Eye (tissue), 1 donor: ENCODE data around the gene MYH7.

Experiments used
- DNase-seq: peaks from one replicate; pipeline ENCODE4 v3.0.0-alpha.2; 2015

The MYH7 gene

DNA sequence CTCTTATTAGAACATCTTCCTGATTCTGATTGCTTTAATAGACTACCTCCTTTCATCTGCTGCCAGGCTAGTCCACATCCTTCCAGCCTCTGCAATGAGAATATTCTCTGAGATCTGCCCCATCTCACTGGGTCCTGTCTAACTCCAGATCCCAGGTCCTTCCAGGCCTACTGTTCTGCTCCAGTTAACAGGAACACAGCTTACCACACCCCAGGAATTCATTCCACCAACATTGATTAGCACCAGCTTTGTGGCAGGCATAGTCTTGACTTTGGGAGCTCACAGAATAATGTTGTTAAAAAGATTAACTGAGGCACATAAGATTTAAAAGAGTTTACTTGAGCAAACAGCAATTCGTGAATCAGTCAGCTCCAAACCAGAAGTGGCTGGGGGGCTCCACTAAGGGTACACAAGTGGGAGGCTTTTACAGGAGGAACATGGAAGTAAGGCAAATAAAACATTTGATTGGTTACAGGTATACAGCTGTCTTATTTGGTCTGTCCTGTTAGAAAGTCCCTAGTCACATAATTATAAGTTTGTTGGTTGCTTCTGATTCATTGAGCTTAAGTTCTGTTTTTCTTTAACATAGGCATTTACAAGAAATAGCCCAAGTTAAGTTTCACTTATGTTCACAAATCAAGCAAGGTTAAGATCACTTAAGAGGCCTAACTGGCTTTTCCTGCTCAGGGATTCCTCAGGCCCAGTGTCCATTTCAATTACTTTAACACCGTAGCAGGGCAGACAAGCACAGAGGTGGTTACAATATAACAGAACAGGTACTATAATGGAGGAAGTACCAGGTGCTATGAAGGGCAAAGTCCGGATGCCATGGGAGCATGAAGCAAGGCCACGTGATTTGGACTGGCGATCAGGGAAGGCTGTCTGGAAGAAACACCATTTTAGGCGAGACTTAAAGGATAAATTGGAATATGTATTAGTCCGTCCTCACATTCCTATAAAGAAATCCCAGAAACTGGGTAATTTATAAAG lies 12.2 kb upstream of the MYH7 start:
- peak; percentile 37 for DNase-seq

GRCh38 chr14:23446291-23446851 lies 10.9 kb upstream of the MYH7 start:
- peak; percentile 25 for DNase-seq

GRCh38 chr14:23445773-23446172 lies 10.3 kb upstream of the MYH7 start:
- peak; percentile 81 for DNase-seq

DNA sequence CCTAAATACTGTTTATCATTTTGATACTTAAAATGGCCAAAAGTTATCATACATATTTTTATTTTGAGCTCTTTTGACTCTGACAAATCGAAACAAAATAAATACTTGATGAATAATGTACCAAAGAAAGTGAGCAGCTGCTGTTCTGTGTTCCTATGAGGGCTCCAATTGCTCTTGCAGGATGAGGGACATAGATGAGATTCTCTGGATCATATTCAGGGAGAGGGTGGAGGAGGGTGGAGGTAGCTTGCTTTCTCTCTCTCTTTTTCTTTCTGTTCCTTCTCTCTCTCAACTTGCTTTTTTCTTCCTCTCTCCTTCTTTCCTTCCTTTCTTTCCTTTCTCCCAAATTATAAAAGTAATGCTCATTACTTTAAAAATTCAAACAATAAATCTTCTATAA lies 8.9 kb upstream of the MYH7 start:
- no peak for DNase-seq

- no peak for DNase-seq
Observed at GRCh38 chr14:23443881-23444280, 8.4 kb upstream of the MYH7 start.

- peak; percentile 24 for DNase-seq
Observed at GRCh38 chr14:23443411-23443812, 8.0 kb upstream of the MYH7 start.

DNA sequence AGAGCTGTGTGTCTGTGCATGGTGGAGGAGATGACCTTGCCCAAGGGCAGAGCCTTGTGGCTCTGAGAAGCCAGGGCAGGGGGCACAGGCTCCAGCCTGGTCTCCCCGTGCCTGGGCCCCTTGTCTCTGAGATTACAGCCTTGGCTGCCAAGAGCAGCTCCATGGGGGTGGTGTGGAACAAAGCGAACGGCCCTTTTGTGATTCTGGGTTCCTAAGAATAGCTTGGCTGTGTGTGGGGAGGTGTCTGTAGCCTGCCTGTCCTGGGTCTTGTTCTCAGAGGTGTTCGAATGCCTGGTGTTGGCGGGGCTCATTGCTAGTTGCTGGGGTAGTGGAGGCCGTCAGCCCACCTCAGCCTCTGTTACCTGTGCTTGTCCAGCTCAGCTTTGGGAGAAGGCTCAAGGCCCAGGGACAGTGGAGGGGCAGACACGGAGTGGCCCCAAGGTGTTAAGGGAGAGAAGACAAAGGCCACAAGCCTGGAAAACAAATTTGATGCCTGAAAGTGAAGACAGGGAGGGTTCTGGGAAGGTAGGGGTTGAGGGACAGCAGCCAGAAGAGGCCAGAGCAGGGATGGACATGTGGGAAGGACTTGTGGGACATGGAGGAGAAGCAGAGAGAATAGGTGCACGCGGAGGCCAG lies 7.4 kb upstream of the MYH7 start:
- DNase-seq = peak; percentile 9

- no peak for DNase-seq
Observed at GRCh38 chr14:23441076-23441475, 5.6 kb upstream of the MYH7 start.

DNA sequence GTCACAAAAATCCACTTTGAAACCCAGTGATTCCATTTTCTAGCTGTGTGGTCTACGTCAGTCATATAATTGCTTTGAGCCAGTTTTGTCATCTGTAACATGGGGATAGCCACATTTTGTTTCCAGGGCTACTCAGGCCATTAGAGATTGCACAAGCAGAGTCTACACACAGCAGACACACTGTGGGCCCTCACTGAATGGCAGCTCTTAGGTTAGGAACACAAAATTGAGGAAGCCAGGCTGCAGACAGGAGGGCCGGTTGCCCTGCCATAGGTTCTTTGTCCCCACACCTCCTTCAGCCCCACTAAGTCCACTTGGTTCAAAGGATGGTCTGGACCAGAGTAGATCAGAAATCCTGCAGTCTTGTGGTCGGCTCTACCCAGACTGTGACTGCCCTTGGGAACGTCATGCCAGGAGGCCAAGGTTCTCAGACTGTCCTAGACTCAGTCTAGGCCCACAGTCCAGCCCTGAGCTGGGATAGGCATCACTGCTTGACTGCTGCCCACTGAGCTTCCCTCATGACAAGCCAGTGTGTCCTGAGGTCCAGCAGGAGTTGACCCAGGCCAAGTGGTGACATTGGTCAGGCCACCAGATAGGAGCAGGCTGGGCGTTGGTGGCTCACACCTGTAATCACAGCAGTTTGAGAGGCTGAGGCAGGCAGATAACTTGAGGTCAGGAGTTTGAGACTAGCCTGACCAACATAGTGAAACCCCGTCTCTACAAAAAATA lies 3.8 kb upstream of the MYH7 start:
- DNase-seq = no peak

- peak; percentile 76 for DNase-seq
Observed at GRCh38 chr14:23438101-23438971, 2.9 kb upstream of the MYH7 start.

DNA sequence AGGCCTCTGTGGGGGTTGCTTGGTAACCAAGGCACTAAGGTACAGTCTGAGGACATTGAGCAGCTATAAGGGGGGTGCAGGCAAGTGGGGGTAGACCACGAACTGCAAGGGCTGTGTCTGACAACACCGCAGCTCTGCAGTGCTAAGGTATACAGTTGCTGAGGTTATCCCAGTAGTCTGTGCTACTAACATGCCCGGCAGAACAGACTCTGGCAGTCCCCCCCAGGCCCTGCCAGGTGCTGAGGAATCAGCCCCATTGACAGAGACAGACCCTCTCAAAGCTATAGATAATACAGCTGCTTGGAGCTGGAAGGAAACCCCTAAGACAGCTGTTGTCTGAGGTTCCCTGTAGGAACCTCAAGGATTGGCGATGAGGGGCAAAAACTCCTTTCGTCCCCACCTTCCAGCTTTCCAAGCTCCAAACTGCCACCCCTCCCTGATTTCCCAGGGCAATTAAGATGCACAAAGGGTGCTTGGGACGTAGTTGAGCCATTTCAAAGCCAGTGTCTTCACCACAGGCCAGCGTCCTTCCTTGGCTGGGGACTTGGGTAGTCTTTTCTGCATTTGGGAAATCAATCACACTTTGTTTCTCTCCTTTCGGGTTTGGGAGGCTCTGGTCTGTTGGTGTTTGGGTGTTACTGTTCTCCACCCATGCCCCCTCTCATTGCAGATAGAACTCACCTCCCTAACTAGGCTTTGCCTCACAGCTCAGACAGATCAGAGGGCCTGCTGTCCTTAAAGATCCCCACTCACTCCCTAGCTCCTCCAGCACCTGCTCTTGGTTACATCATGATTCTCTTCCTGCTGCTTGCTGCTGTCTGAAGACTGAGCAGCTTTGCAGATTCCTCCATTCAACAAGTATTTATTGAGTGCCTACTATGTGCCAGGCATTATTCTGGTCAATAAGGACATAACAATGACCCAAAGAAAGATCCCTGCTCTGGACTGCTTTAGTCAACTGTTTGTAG lies 2.0 kb upstream of the MYH7 start:
- DNase-seq = peak; percentile 53

GRCh38 chr14:23436327-23437132 lies 1.1 kb upstream of the MYH7 start:
- DNase-seq = peak; percentile 96

GRCh38 chr14:23434488-23435222 lies 805 bp downstream of the MYH7 start:
- no peak for DNase-seq

- no peak for DNase-seq
Observed at GRCh38 chr14:23433457-23433856, 2.0 kb downstream of the MYH7 start.

DNA sequence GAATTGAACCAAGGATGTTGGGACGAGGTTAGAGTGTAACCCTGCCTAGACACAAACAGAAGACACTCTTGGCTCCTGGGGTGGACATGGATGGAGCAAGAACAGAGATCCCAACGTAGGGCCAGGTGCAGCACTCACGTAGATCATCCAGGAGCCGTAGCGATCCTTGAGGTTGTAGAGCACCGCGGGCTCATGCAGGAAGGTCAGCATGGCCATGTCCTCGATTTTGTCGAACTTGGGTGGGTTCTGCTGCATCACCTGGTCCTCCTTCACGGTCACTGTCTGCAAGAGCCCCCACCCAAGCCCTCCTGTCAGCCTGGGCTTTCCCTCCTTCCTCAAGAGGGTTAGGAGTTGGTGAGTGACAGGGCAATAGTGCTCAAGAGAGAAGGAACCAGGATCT lies 2.5 kb downstream of the MYH7 start:
- no peak for DNase-seq

DNA sequence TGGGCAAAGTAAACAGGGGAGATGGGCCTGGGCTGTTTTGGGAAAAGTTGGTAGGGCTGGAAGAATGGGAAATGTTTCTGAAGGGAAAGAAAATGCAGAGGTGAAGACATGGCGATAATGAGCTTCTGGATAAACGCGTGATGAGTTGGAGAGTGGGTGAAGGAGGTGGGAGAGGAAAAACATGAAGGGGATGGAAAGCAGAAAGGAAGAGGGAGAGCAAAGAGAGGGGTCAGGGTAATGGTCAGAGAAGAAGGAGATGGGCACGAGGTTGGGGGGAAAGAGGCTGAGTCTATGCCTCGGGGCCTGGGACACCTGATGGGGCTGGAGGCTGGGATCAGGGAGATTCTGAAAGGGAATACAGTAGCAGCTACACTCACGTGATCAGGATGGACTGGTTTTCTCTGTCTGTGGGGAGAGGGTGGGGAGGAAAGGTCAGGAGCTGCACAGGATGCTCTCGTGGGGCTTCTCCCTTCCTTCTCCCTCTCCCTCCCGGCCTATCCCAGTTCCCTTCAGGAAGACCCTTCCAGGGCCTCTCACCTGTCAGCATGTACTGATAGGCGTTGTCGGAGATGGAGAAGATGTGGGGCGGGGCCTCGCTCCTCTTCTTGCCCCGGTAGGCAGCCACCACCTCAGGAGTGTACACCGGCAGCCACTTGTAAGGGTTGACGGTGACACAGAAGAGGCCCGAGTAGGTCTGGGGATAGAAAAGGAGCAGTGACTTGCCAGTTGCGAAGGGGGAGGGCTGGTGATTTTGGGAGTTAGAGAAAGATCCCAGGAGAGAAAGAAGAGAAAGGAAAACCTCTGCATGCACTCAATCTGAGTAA lies 3.1 kb downstream of the MYH7 start:
- no peak for DNase-seq

DNA sequence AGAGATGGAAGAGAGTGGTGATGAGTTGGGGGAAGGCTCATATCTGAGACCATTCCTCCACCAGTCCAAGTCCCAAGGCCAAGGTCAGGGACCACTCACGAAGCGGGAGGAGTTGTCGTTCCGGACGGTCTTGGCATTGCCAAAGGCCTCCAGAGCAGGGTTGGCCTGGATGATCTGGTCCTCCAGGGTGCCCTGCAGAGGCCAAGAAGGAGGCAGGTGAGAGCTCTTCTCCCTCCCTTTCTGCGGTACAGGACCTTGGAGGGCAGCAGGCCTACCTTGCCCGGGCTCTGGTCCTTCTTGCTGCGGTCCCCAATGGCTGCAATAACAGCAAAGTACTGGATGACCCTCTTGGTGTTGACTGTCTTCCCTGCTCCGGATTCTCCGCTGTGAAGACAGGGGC lies 4.0 kb downstream of the MYH7 start:
- no peak for DNase-seq

DNA sequence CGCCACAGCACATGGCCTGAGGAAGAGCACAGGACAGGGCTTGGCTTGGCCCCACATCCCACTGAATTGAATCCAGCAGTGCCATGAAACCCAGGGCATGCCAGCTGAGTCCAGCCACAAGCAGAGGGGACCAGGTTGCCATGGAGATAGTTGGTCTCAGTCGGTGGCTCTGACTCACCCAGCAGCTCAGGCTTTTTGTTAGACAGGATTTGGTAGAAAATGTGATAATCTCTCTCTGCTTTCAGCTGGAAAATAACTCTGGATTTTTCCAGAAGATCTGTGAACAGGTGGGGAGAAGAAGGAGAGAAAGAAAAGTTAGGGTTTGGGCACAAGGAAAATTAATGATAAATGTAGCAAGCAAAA lies 4.8 kb downstream of the MYH7 start:
- DNase-seq = peak; percentile 74
